ENCODE measurements around the gene FOXJ1.

Gene FOXJ1

GRCh38 chr17:76090517-76091129 is 50.4 kb downstream of the FOXJ1 start:
- FAIRE-seq, result no peak

GRCh38 chr17:76089680-76090516 is 51.1 kb downstream of the FOXJ1 start:
- FAIRE-seq, result no peak

GRCh38 chr17:76088868-76089576 is 52.0 kb downstream of the FOXJ1 start:
- no peak for FAIRE-seq

- FAIRE-seq, result no peak
These were observed 52.8 kb downstream of the FOXJ1 start for GRCh38 chr17:76088041-76088867.

- FAIRE-seq, result no peak
These were observed 53.5 kb downstream of the FOXJ1 start for GRCh38 chr17:76087531-76087930.

- FAIRE-seq, result no peak
These were observed 54.7 kb downstream of the FOXJ1 start for GRCh38 chr17:76086384-76086783.

Measured in TTC549 (cell line).